ENCODE results near the gene DDX41. TPM values are rescaled to one million over a fixed set of nuclear protein-coding genes. Genes with fewer than 3 reads are reported as not detected.

The DDX41 gene
- total RNA-seq, 1 experiment from 2014 or later = 318 TPM

DNA sequence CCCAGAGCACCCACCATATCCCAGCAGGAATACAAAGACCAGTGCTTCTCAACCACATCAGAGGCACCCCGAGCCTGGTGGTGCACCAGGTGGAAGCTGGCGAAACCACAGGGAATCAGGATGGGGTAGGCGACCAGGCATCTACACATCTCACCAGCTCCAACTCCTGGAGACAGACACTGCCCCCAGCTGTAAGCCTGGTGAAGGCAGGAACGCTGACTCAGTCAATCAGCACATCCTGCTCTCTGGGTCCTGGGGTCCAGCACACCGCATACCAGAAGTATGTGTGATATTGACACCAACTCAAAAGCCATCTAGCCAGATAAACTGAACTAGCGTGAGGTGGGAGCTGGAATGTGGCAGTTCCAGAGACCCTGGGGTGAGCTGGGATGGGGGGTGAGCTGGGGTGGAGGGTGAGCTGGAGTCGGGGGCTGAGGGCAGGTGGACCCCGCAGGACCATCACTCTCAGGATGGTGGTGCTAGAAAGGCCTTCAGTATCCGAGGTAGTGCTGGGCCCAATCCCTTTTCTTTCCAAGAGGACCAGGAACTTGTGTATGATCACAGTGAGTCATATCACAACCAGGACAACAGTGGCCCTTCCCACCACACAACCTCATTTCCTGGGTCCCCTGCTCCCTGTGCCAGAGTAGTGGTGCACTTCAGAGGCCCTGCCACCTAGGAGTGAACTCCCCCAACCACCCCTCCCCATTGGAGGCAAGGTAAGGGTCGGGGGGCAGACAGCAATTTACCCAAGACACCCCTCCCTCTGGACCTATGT, 45.8 kb downstream of the DDX41 start:
- intact Hi-C loops (cut with micrococcal nuclease) = loop anchor here (1.0 kb wide), 1 partner anchor 26 kb away; the partner anchor contains the start of gene PDLIM7
- peaks cover 12% of the 10 kb centered on the region for H3K36me3 ChIP-seq (ENCODE audit: low read depth, low read length)
- H3K4me3 ChIP-seq (ENCODE audit: low read length) = peak overlapping the region; percentile 90; the same call in 1 of the 2 replicates
- no peaks in the 10 kb centered on the region for H3F3A ChIP-seq (ENCODE audit: low read length, unreplicated experiment)
- no TSS peak for BruUV-seq (replicated peaks)
- ChIA-PET CTCF (interaction anchor here (0.5 kb wide), 1 partner anchor 1664 kb away, joined by 3 read pairs; no protein-coding TSS in a partner anchor), POLR2A (ENCODE audit: unreplicated experiment) (no interaction called here)
- peaks cover 36% of the 10 kb centered on the region; the same call in 1 of the 2 replicates for H4K20me1 ChIP-seq (ENCODE audit: low read length)
- H3K27ac ChIP-seq (ENCODE audit: low read length) = peak overlapping the region; percentile 18; the same call in 1 of the 2 replicates
- no peaks in the 10 kb centered on the region for H3K9me2 ChIP-seq (replicated peaks; ENCODE audit: low read length)
- DNase-seq (peak; percentile 62), ATAC-seq (peak; percentile 48)
- no peak overlapping the region for H3K9ac ChIP-seq (ENCODE audit: low read length)
- TF ChIP-seq EZH2 (IDR thresholded peaks at IDR 0.05; ENCODE audit: low read length, unreplicated experiment) (no peak), EZH2phosphoT487 (IDR thresholded peaks at IDR 0.05; ENCODE audit: borderline replicate concordance, low read length) (no peak)
- TF ChIP-seq, protein P1, sequence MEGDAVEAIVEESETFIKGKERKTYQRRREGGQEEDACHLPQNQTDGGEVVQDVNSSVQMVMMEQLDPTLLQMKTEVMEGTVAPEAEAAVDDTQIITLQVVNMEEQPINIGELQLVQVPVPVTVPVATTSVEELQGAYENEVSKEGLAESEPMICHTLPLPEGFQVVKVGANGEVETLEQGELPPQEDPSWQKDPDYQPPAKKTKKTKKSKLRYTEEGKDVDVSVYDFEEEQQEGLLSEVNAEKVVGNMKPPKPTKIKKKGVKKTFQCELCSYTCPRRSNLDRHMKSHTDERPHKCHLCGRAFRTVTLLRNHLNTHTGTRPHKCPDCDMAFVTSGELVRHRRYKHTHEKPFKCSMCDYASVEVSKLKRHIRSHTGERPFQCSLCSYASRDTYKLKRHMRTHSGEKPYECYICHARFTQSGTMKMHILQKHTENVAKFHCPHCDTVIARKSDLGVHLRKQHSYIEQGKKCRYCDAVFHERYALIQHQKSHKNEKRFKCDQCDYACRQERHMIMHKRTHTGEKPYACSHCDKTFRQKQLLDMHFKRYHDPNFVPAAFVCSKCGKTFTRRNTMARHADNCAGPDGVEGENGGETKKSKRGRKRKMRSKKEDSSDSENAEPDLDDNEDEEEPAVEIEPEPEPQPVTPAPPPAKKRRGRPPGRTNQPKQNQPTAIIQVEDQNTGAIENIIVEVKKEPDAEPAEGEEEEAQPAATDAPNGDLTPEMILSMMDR (conservative IDR thresholded peaks at IDR 0.05; ENCODE audit: low read depth, low read length) = no peak
- H3K4me2 ChIP-seq (ENCODE audit: low read length) = peak overlapping the region; percentile 98
- H2AFZ ChIP-seq (ENCODE audit: low read length) = no peak overlapping the region
- no peaks in the 10 kb centered on the region for H3K27me3 ChIP-seq (ENCODE audit: low read length)
- H3K79me2 ChIP-seq (ENCODE audit: low read length) = peaks cover 34% of the 10 kb centered on the region
- H3K4me1 ChIP-seq (ENCODE audit: insufficient read depth, low read length) = peaks cover 21% of the 10 kb centered on the region
- H3K9me3 ChIP-seq (ENCODE audit: low read length) = no peaks in the 10 kb centered on the region

DNA sequence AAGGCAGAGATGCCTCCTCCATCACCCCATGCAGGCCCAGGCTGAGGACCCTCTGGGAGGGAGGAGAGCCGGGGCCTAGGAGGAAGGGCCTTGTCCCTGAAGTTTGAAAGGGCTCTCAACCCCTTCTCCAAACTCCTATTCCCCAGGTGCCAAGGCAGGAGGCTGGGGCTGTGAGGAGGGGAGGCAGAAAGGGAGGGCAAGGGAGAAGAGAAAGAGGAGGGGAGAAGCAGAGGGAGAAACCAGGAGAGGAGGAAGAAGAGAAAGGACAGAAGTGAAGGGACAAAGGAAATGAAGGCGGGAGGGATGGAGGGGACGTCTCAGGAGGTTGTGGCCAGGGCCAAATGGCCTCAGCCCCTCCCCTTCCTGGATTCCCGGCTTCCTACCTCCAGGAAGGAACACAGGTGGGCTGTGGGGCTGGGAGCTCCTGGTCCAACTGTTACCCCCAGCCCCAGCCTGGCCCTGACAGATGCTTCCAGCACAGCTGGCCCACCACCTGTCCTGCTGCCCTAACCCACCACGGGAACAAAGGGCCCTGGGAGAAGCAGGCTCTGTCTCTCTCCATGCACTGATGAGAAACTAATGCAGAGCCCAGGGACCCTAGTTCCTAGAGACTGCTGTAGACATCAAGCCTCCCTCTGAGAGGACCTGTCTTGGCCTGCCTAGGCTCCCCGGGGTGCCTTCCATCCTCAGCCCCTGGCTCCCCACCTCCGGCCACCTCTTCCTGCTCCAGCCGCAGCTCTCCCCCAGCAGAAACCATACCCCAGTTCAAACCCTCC, 46.8 kb downstream of the DDX41 start:
- no peaks in the 10 kb centered on the region for H3K9me2 ChIP-seq (replicated peaks; ENCODE audit: low read length)
- H3F3A ChIP-seq (ENCODE audit: low read length, unreplicated experiment) = no peaks in the 10 kb centered on the region
- ChIA-PET CTCF (interaction anchor here (0.5 kb wide), 1 partner anchor 12 kb away, joined by 6 read pairs; no protein-coding TSS in a partner anchor), POLR2A (ENCODE audit: unreplicated experiment) (no interaction called here)
- H3K9me3 ChIP-seq (ENCODE audit: low read length) = no peaks in the 10 kb centered on the region
- peaks cover 36% of the 10 kb centered on the region; the same call in 1 of the 2 replicates for H4K20me1 ChIP-seq (ENCODE audit: low read length)
- no peak overlapping the region for H3K27ac ChIP-seq (ENCODE audit: low read length)
- BruUV-seq (replicated peaks) = no TSS peak
- peaks cover 21% of the 10 kb centered on the region for H3K4me1 ChIP-seq (ENCODE audit: insufficient read depth, low read length)
- H3K4me2 ChIP-seq (ENCODE audit: low read length) = no peak overlapping the region
- ATAC-seq (no peak), DNase-seq (no peak)
- peaks cover 34% of the 10 kb centered on the region for H3K79me2 ChIP-seq (ENCODE audit: low read length)
- no peak overlapping the region for H3K9ac ChIP-seq (ENCODE audit: low read length)
- no peaks in the 10 kb centered on the region for H3K27me3 ChIP-seq (ENCODE audit: low read length)
- H2AFZ ChIP-seq (ENCODE audit: low read length) = no peak overlapping the region
- H3K4me3 ChIP-seq (ENCODE audit: low read length) = no peak overlapping the region
- peaks cover 21% of the 10 kb centered on the region for H3K36me3 ChIP-seq (ENCODE audit: low read depth, low read length)
- TF ChIP-seq, protein P1 (conservative IDR thresholded peaks at IDR 0.05; ENCODE audit: low read depth, low read length) = no peak
- TF ChIP-seq EZH2phosphoT487 (IDR thresholded peaks at IDR 0.05; ENCODE audit: borderline replicate concordance, low read length) = no peak
- intact Hi-C loops (cut with micrococcal nuclease) = no loop called here
